HepG2 (cell line): Measurements from ENCODE around the gene BTG2. TPM values are rescaled to one million over a fixed set of nuclear protein-coding genes. Genes with fewer than 3 reads are reported as not detected.

Experiments used
- CEBPB ChIP-seq: IDR thresholded peaks from 2 replicates; pipeline ENCODE4 v1.6.1; 2011; ENCODE audit warnings: low read depth, low read length, improper control_type of control experiment, borderline replicate concordance
- DRAP1 ChIP-seq: IDR thresholded peaks from 2 replicates; pipeline ENCODE4 v1.6.1; 2016; ENCODE audit warnings: missing genetic modification reagents, missing compliant biosample characterization
- GZF1 ChIP-seq: sonication (generic); formaldehyde crosslinking; IDR thresholded peaks from 2 replicates; pipeline ENCODE4 v1.5.1; 2020; ENCODE audit warnings: mild to moderate bottlenecking, missing genetic modification reagents
- KDM5B ChIP-seq: sonication (generic); formaldehyde crosslinking; IDR thresholded peaks from 2 replicates; pipeline ENCODE4 v1.4.0; 2020; ENCODE audit warnings: missing genetic modification reagents, mild to moderate bottlenecking, borderline replicate concordance
- MEF2D ChIP-seq: sonication (generic); formaldehyde crosslinking; IDR thresholded peaks from 2 replicates; pipeline ENCODE4 v1.5.1; 2020; ENCODE audit warnings: mild to moderate bottlenecking, missing genetic modification reagents
- NFE2L1 ChIP-seq: sonication (generic); formaldehyde crosslinking; IDR thresholded peaks from 2 replicates; pipeline ENCODE4 v1.4.0; 2020; ENCODE audit warnings: missing genetic modification reagents, mild to moderate bottlenecking, borderline replicate concordance
- SRY ChIP-seq: sonication (generic); formaldehyde crosslinking; IDR thresholded peaks from 2 replicates; pipeline ENCODE4 v1.8.0; 2022; ENCODE audit warnings: mild to moderate bottlenecking, missing genetic modification reagents
- TCF12 ChIP-seq, 2 experiments: fragments of 450-650 bp in 1 of 2; sonication (generic) in 1 of 2; formaldehyde crosslinking in 1 of 2; IDR thresholded peaks; 2 replicates each; pipeline versions ENCODE4 v1.6.1 to v1.8.0; 2017 to 2022; ENCODE audit warnings: antibody characterized with exemption in 1 of 2, mild to moderate bottlenecking in 1 of 2, missing genetic modification reagents in 1 of 2, moderate library complexity in 1 of 2
- ZNF138 ChIP-seq: sonication (generic); formaldehyde crosslinking; IDR thresholded peaks from 2 replicates; pipeline ENCODE4 v1.5.0; 2020; ENCODE audit warnings: mild to moderate bottlenecking, low read depth, missing genetic modification reagents
- ZNF292 ChIP-seq: sonication (generic); formaldehyde crosslinking; IDR thresholded peaks from 2 replicates; pipeline ENCODE4 v1.8.1; 2022; ENCODE audit warnings: mild to moderate bottlenecking, low read depth, missing genetic modification reagents, borderline replicate concordance
- ZNF816 ChIP-seq: sonication (generic); formaldehyde crosslinking; IDR thresholded peaks from 2 replicates; pipeline ENCODE4 v1.8.0; 2022; ENCODE audit warnings: missing genetic modification reagents, mild to moderate bottlenecking, borderline replicate concordance
- polyA plus RNA-seq, 8 experiments: library from polyadenylated mRNA; depleted of rRNA in 3 of 8; stranded (reverse) in 7 of 8; unstranded in 1 of 8; fragments of >200 nt; fragmentation: Illumina TruSeq in 4 of 8; extraction: Trizol in 4 of 8; gene quantifications; 2 replicates each; pipeline versions ENCODE4 v1.2.1 to v1.2.3, GENCODE V29; 2011 to 2016; ENCODE audit warnings: low read depth in 4 of 8, missing spikeins in 1 of 8, mixed read lengths in 1 of 8; ENCODE audit not compliant: insufficient read depth in 1 of 8
- total RNA-seq, 5 experiments: library from RNA; depleted of rRNA; stranded (reverse); fragments of >200 nt; fragmentation: Illumina TruSeq; extraction: Trizol; gene quantifications; 2 replicates each; pipeline ENCODE4 v1.2.3, GENCODE V29; 2016; ENCODE audit warnings: low read depth in 1 of 5
- TF ChIP-seq, protein P1 (sequence below): sonication (generic); formaldehyde crosslinking; IDR thresholded peaks from 2 replicates; pipeline ENCODE4 v1.5.1; 2020; ENCODE audit warnings: mild to moderate bottlenecking, missing genetic modification reagents, moderate library complexity
- TF ChIP-seq, protein P2 (sequence below): sonication (generic); formaldehyde crosslinking; IDR thresholded peaks from 2 replicates; pipeline ENCODE4 v1.5.1; 2020; ENCODE audit warnings: mild to moderate bottlenecking, moderate library complexity, missing genetic modification reagents
- TF ChIP-seq, protein P3 (sequence below): sonication (generic); formaldehyde crosslinking; IDR thresholded peaks from 2 replicates; pipeline ENCODE4 v1.8.1; 2022; ENCODE audit warnings: mild to moderate bottlenecking, missing genetic modification reagents
- TF ChIP-seq, protein P4 (sequence below): sonication (generic); formaldehyde crosslinking; IDR thresholded peaks from 2 replicates; pipeline ENCODE4 v1.4.0; 2020; ENCODE audit warnings: missing genetic modification reagents, borderline replicate concordance

The BTG2 gene
- total and polyA plus RNA-seq, 2 of the 13 experiments (the other 11 are each of a cell fraction or from before 2014, with no cell fraction given): 13.6 to 18.3 TPM

DNA sequence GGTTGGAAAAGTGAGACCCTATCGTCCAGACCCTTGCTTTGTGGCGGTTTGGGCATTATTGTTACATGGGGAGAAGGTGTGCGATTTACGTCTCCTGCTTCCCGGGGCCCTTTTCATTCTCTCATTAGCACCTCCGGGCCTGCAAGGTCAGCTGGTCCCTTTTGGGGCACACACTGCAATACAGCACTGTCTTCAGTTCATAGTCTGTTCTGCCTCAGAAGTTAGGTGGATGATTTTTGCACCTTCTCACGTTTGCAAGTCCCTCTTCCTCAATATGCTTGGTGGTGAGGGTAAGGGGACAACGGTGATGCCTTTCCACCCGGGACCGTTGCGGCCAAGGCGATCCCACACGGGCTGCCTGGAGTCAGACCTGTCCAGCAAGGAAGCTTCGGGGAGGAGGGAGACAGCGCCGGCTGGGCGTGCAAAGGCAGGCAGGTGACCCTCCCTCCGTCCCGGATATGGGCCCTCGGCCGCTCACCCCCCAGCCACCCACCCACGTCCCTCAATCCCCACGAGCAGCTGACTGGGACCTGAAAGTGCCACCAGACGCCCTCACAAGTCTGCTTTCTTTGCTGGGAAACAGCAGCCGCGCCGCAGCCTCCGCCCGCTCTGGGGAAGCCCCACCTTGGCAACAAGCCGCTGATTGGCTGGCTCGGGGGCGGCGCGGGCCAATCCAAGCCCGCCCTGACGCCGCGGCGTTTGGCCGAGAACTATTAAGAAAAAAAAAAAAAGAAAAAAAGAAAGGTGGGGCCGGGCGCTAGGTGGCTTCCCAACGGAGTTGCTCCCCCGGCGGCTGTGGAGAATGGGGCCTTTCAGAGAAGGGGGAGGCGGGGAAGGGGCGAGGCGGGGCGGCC, 21.7 kb downstream of the BTG2 start (continued):
- TF ChIP-seq DRAP1 (CRISPR knock-in tag) (no peak), ZNF816 (CRISPR knock-in tag) (no peak), ZNF292 (peak; percentile 21; the same call in 1 of the 2 replicates), CEBPB (no peak), KDM5B (CRISPR knock-in tag) (0 out of 2 replicates have a peak, but pooled peaks have one; percentile 32), ZNF138 (no peak), TCF12 (IDR thresholded peaks at IDR 0.05) (no peak), TCF12 (CRISPR knock-in tag; IDR thresholded peaks at IDR 0.05) (no peak), NFE2L1 (CRISPR knock-in tag) (no peak), MEF2D (CRISPR knock-in tag) (no peak), SRY (CRISPR knock-in tag) (no peak), GZF1 (CRISPR knock-in tag) (no peak)
- TF ChIP-seq, protein P1, sequence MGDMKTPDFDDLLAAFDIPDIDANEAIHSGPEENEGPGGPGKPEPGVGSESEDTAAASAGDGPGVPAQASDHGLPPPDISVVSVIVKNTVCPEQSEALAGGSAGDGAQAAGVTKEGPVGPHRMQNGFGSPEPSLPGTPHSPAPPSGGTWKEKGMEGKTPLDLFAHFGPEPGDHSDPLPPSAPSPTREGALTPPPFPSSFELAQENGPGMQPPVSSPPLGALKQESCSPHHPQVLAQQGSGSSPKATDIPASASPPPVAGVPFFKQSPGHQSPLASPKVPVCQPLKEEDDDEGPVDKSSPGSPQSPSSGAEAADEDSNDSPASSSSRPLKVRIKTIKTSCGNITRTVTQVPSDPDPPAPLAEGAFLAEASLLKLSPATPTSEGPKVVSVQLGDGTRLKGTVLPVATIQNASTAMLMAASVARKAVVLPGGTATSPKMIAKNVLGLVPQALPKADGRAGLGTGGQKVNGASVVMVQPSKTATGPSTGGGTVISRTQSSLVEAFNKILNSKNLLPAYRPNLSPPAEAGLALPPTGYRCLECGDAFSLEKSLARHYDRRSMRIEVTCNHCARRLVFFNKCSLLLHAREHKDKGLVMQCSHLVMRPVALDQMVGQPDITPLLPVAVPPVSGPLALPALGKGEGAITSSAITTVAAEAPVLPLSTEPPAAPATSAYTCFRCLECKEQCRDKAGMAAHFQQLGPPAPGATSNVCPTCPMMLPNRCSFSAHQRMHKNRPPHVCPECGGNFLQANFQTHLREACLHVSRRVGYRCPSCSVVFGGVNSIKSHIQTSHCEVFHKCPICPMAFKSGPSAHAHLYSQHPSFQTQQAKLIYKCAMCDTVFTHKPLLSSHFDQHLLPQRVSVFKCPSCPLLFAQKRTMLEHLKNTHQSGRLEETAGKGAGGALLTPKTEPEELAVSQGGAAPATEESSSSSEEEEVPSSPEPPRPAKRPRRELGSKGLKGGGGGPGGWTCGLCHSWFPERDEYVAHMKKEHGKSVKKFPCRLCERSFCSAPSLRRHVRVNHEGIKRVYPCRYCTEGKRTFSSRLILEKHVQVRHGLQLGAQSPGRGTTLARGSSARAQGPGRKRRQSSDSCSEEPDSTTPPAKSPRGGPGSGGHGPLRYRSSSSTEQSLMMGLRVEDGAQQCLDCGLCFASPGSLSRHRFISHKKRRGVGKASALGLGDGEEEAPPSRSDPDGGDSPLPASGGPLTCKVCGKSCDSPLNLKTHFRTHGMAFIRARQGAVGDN (CRISPR knock-in tag): peak; percentile 76
- TF ChIP-seq, protein P2, sequence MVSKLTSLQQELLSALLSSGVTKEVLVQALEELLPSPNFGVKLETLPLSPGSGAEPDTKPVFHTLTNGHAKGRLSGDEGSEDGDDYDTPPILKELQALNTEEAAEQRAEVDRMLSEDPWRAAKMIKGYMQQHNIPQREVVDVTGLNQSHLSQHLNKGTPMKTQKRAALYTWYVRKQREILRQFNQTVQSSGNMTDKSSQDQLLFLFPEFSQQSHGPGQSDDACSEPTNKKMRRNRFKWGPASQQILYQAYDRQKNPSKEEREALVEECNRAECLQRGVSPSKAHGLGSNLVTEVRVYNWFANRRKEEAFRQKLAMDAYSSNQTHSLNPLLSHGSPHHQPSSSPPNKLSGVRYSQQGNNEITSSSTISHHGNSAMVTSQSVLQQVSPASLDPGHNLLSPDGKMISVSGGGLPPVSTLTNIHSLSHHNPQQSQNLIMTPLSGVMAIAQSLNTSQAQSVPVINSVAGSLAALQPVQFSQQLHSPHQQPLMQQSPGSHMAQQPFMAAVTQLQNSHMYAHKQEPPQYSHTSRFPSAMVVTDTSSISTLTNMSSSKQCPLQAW (CRISPR knock-in tag): no peak
- TF ChIP-seq, protein P3, sequence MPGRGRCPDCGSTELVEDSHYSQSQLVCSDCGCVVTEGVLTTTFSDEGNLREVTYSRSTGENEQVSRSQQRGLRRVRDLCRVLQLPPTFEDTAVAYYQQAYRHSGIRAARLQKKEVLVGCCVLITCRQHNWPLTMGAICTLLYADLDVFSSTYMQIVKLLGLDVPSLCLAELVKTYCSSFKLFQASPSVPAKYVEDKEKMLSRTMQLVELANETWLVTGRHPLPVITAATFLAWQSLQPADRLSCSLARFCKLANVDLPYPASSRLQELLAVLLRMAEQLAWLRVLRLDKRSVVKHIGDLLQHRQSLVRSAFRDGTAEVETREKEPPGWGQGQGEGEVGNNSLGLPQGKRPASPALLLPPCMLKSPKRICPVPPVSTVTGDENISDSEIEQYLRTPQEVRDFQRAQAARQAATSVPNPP (CRISPR knock-in tag): no peak
- TF ChIP-seq, protein P4, sequence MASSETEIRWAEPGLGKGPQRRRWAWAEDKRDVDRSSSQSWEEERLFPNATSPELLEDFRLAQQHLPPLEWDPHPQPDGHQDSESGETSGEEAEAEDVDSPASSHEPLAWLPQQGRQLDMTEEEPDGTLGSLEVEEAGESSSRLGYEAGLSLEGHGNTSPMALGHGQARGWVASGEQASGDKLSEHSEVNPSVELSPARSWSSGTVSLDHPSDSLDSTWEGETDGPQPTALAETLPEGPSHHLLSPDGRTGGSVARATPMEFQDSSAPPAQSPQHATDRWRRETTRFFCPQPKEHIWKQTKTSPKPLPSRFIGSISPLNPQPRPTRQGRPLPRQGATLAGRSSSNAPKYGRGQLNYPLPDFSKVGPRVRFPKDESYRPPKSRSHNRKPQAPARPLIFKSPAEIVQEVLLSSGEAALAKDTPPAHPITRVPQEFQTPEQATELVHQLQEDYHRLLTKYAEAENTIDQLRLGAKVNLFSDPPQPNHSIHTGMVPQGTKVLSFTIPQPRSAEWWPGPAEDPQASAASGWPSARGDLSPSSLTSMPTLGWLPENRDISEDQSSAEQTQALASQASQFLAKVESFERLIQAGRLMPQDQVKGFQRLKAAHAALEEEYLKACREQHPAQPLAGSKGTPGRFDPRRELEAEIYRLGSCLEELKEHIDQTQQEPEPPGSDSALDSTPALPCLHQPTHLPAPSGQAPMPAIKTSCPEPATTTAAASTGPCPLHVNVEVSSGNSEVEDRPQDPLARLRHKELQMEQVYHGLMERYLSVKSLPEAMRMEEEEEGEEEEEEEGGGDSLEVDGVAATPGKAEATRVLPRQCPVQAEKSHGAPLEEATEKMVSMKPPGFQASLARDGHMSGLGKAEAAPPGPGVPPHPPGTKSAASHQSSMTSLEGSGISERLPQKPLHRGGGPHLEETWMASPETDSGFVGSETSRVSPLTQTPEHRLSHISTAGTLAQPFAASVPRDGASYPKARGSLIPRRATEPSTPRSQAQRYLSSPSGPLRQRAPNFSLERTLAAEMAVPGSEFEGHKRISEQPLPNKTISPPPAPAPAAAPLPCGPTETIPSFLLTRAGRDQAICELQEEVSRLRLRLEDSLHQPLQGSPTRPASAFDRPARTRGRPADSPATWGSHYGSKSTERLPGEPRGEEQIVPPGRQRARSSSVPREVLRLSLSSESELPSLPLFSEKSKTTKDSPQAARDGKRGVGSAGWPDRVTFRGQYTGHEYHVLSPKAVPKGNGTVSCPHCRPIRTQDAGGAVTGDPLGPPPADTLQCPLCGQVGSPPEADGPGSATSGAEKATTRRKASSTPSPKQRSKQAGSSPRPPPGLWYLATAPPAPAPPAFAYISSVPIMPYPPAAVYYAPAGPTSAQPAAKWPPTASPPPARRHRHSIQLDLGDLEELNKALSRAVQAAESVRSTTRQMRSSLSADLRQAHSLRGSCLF: no peak
